Upper lobe of right lung (tissue), 1 donor: ENCODE results near the gene NCOA3. TPM values are rescaled to one million over a fixed set of nuclear protein-coding genes. Genes with fewer than 3 reads are reported as not detected.

ENCODE experiments used
- ATAC-seq: fragments of 200-7000 bp; cut with Tn5 transposase; one replicate; pipeline ENCODE4 v1.9.1; 2020; ENCODE audit warnings: mild to moderate bottlenecking, moderate library complexity
- DNase-seq: peaks from one replicate; pipeline ENCODE4 v3.0.0-alpha.2; 2020
- H3K27ac ChIP-seq: fragments of 200-600 bp; one replicate; pipeline ENCODE4 v1.8.0; 2022
- H3K27me3 ChIP-seq: fragments of 200-600 bp; one replicate; pipeline ENCODE4 v1.8.0; 2022; ENCODE audit warnings: mild to moderate bottlenecking
- H3K36me3 ChIP-seq: fragments of 200-600 bp; one replicate; pipeline ENCODE4 v1.8.0; 2022
- H3K4me1 ChIP-seq: fragments of 200-600 bp; one replicate; pipeline ENCODE4 v1.8.0; 2022
- H3K4me3 ChIP-seq: fragments of 200-600 bp; one replicate; pipeline ENCODE4 v1.8.0; 2022; ENCODE audit warnings: mild to moderate bottlenecking
- H3K9me3 ChIP-seq: fragments of 200-600 bp; one replicate; pipeline ENCODE4 v1.8.0; 2022
- CTCF ChIP-seq: fragments of 200-600 bp; IDR thresholded peaks from one replicate; pipeline ENCODE4 v1.8.0; 2022; ENCODE audit warnings: antibody characterized with exemption
- intact Hi-C: fragments of 100-400 bp; cut with DNase I; formaldehyde crosslinking; loops from one replicate; pipeline ENCODE4 v1.11.0; 2022
- total RNA-seq: library from RNA; stranded (reverse); fragmentation: NEBNext Ultra II Directional; extraction: Animal tissue kit (Norgen Biotek cat#: 25700); gene quantifications from one replicate; pipeline ENCODE4 v1.2.1, GENCODE V29; 2021
- donor health status: DM: no; HTN: yes; CAD: no; lungs with severe emphysema.

The NCOA3 gene
- total RNA-seq, 1 donor from 2014 or later, result 48.8 TPM

- DNase-seq (no peak), ATAC-seq (no peak)
- TF ChIP-seq CTCF, result no peak
- Histone ChIP-seq H3K27me3 (no peaks in the 10 kb centered on the region), H3K36me3 (peaks cover 30% of the 10 kb centered on the region), H3K4me1 (peaks cover 7% of the 10 kb centered on the region), H3K4me3 (no peak overlapping the region), H3K9me3 (no peaks in the 10 kb centered on the region), H3K27ac (no peak overlapping the region)
- intact Hi-C loops, result loop anchor here (10.0 kb wide), 1 partner anchor 964 kb away; no protein-coding TSS in a partner anchor
Measured at GRCh38 chr20:47660983-47661700, 159.5 kb downstream of the NCOA3 start.

- Histone ChIP-seq H3K36me3 (peaks cover 26% of the 10 kb centered on the region), H3K4me3 (no peak overlapping the region), H3K9me3 (no peaks in the 10 kb centered on the region), H3K27me3 (no peaks in the 10 kb centered on the region), H3K27ac (no peak overlapping the region), H3K4me1 (peaks cover 7% of the 10 kb centered on the region)
- intact Hi-C loops, result loop anchor here (10.0 kb wide), 1 partner anchor 963 kb away; no protein-coding TSS in a partner anchor
- ATAC-seq (no peak), DNase-seq (no peak)
- no peak for TF ChIP-seq CTCF
Measured at GRCh38 chr20:47661714-47662113, 160.0 kb downstream of the NCOA3 start.

- H3K36me3 ChIP-seq, result peaks cover 18% of the 10 kb centered on the region
- peaks cover 7% of the 10 kb centered on the region for H3K4me1 ChIP-seq
Measured at GRCh38 chr20:47662483-47663353, 161.0 kb downstream of the NCOA3 start.

GRCh38 chr20:47663354-47664067, 161.8 kb downstream of the NCOA3 start:
- peak; percentile 90 for ATAC-seq
- peak; percentile 98 for TF ChIP-seq CTCF
- H3K4me3 ChIP-seq, result no peak overlapping the region
- H3K27ac ChIP-seq, result no peak overlapping the region
- H3K36me3 ChIP-seq, result peaks cover 13% of the 10 kb centered on the region
- H3K9me3 ChIP-seq, result no peaks in the 10 kb centered on the region
- no peaks in the 10 kb centered on the region for H3K27me3 ChIP-seq
- H3K4me1 ChIP-seq, result peaks cover 7% of the 10 kb centered on the region
- DNase-seq, result peak; percentile 86
- intact Hi-C loops, result loop anchor here (10.0 kb wide), 1 partner anchor 961 kb away; no protein-coding TSS in a partner anchor

More at GRCh38 chr20:47662483-47663353, 161.0 kb downstream of the NCOA3 start:
- no peak for DNase-seq
- Histone ChIP-seq H3K27ac (no peak overlapping the region), H3K4me3 (no peak overlapping the region), H3K9me3 (no peaks in the 10 kb centered on the region), H3K27me3 (no peaks in the 10 kb centered on the region)
- intact Hi-C loops, result loop anchor here (10.0 kb wide), 1 partner anchor 962 kb away; no protein-coding TSS in a partner anchor
- no peak for ATAC-seq
- TF ChIP-seq CTCF, result no peak

- no peak for DNase-seq
- intact Hi-C loops, result loop anchor here (10.0 kb wide), 1 partner anchor 961 kb away; no protein-coding TSS in a partner anchor
- Histone ChIP-seq H3K36me3 (peaks cover 12% of the 10 kb centered on the region), H3K27ac (no peak overlapping the region), H3K4me3 (no peak overlapping the region), H3K9me3 (no peaks in the 10 kb centered on the region), H3K4me1 (peaks cover 7% of the 10 kb centered on the region), H3K27me3 (no peaks in the 10 kb centered on the region)
- ATAC-seq, result peak; percentile 1
- no peak for TF ChIP-seq CTCF
Measured at GRCh38 chr20:47664068-47664437, 162.4 kb downstream of the NCOA3 start.
